HEK293T (cell line): ENCODE data around the gene SHANK2.

Experiments used
- BHLHE40 ChIP-seq: fragments of 450-650 bp; IDR thresholded peaks from 2 replicates; pipeline ENCODE4 v1.6.1; 2016; ENCODE audit warnings: mild to moderate bottlenecking, moderate library complexity, borderline replicate concordance
- CTBP1 ChIP-seq: fragments of 450-650 bp; IDR thresholded peaks from 2 replicates; pipeline ENCODE4 v1.6.1; 2016; ENCODE audit warnings: borderline replicate concordance
- L3MBTL2 ChIP-seq: fragments of 450-650 bp; conservative IDR thresholded peaks from 2 replicates; pipeline ENCODE4 v1.6.1; 2016; ENCODE audit warnings: mild to moderate bottlenecking
- NFRKB ChIP-seq: fragments of 450-650 bp; IDR thresholded peaks from 2 replicates; pipeline ENCODE4 v1.6.1; 2016; ENCODE audit warnings: mild to moderate bottlenecking, moderate library complexity
- SUZ12 ChIP-seq: fragments of 450-650 bp; IDR thresholded peaks from 2 replicates; pipeline ENCODE4 v1.6.1; 2016; ENCODE audit warnings: mild to moderate bottlenecking
- TARDBP ChIP-seq: fragments of 450-650 bp; IDR thresholded peaks from 2 replicates; pipeline ENCODE4 v1.6.1; 2016

DNA sequence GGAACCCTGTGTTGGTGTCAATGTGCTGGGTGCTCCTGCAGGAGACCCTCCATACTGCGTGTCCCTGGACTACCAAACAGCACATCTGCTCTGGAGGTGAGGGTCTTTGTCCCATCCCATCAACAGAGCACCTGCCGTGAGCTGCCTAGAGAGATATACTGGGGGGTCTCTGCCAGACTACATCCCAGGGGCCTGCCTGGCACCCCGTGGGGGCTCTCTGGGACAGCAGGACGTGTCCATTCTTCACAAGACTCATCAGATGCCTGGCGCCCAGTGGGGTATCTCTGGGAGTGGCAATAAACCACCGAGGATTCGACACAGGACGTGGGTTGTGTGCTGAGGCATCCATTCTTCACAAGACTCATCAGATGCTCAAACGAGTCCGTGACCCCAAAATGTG, 42.7 kb downstream of the SHANK2 start:
- TF ChIP-seq NFRKB = no peak
- TF ChIP-seq TARDBP = no peak
- TF ChIP-seq CTBP1 = no peak
- TF ChIP-seq L3MBTL2 = no peak
- TF ChIP-seq BHLHE40 = no peak
- no peak for TF ChIP-seq SUZ12
